ENCODE data around the gene GALNT18. TPM values are rescaled to one million over a fixed set of nuclear protein-coding genes. Genes with fewer than 3 reads are reported as not detected.

The GALNT18 gene
- total RNA-seq, 1 experiment from 2014 or later, result 9.2 TPM

- intact Hi-C loops (cut with micrococcal nuclease; ENCODE audit: unreplicated experiment), result no loop called here
- Mint-ChIP-seq H3K4me1 (ENCODE audit: low read depth, unreplicated experiment) (no peaks in the 10 kb centered on the region), H3K27ac (ENCODE audit: unreplicated experiment) (no peak overlapping the region), H3K36me3 (ENCODE audit: insufficient read depth, unreplicated experiment) (no peaks in the 10 kb centered on the region), H3K9me3 (ENCODE audit: low read depth, unreplicated experiment) (no peaks in the 10 kb centered on the region), H3K27me3 (ENCODE audit: unreplicated experiment) (no peaks in the 10 kb centered on the region), H3K4me3 (ENCODE audit: low read depth, unreplicated experiment) (no peak overlapping the region)
- CTCF ChIA-PET, result interaction anchor here (0.6 kb wide), 1 partner anchor 537 kb away, joined by 5 read pairs; no protein-coding TSS in a partner anchor
- no TSS peak for BruUV-seq (replicated peaks)
- DNase-seq, result no peak
- TF ChIP-seq CTCF (IDR thresholded peaks at IDR 0.05; ENCODE audit: unreplicated experiment), result no peak
Measured at GRCh38 chr11:11531131-11531908, 90.5 kb downstream of the GALNT18 start.

GRCh38 chr11:11528986-11529385 is 92.8 kb downstream of the GALNT18 start:
- no peaks in the 10 kb centered on the region for H3K9me3 Mint-ChIP-seq (ENCODE audit: low read depth, unreplicated experiment)
- no peak for TF ChIP-seq CTCF (IDR thresholded peaks at IDR 0.05; ENCODE audit: unreplicated experiment)
- H3K4me3 Mint-ChIP-seq (ENCODE audit: low read depth, unreplicated experiment), result no peak overlapping the region
- no peak for DNase-seq
- BruUV-seq (replicated peaks), result no TSS peak
- H3K27me3 Mint-ChIP-seq (ENCODE audit: unreplicated experiment), result no peaks in the 10 kb centered on the region
- H3K27ac Mint-ChIP-seq (ENCODE audit: unreplicated experiment), result no peak overlapping the region
- H3K36me3 Mint-ChIP-seq (ENCODE audit: insufficient read depth, unreplicated experiment), result no peaks in the 10 kb centered on the region
- CTCF ChIA-PET, result no interaction called here
- H3K4me1 Mint-ChIP-seq (ENCODE audit: low read depth, unreplicated experiment), result no peaks in the 10 kb centered on the region
- intact Hi-C loops (cut with micrococcal nuclease; ENCODE audit: unreplicated experiment), result no loop called here

- H3K4me1 Mint-ChIP-seq (ENCODE audit: low read depth, unreplicated experiment), result no peaks in the 10 kb centered on the region
- H3K9me3 Mint-ChIP-seq (ENCODE audit: low read depth, unreplicated experiment), result no peaks in the 10 kb centered on the region
- H3K27ac Mint-ChIP-seq (ENCODE audit: unreplicated experiment), result no peak overlapping the region
- TF ChIP-seq CTCF (IDR thresholded peaks at IDR 0.05; ENCODE audit: unreplicated experiment), result no peak
- CTCF ChIA-PET, result no interaction called here
- intact Hi-C loops (cut with micrococcal nuclease; ENCODE audit: unreplicated experiment), result no loop called here
- no peaks in the 10 kb centered on the region for H3K36me3 Mint-ChIP-seq (ENCODE audit: insufficient read depth, unreplicated experiment)
- no TSS peak for BruUV-seq (replicated peaks)
- DNase-seq, result no peak
- H3K4me3 Mint-ChIP-seq (ENCODE audit: low read depth, unreplicated experiment), result no peak overlapping the region
- H3K27me3 Mint-ChIP-seq (ENCODE audit: unreplicated experiment), result no peaks in the 10 kb centered on the region
Measured at GRCh38 chr11:11525283-11525682, 96.5 kb downstream of the GALNT18 start.

GRCh38 chr11:11524436-11525061 is 97.3 kb downstream of the GALNT18 start:
- intact Hi-C loops (cut with micrococcal nuclease; ENCODE audit: unreplicated experiment), result no loop called here
- BruUV-seq (replicated peaks), result no TSS peak
- H3K27me3 Mint-ChIP-seq (ENCODE audit: unreplicated experiment), result no peaks in the 10 kb centered on the region

More at GRCh38 chr11:11524436-11525061, 97.3 kb downstream of the GALNT18 start:
- DNase-seq, result no peak
- Mint-ChIP-seq H3K36me3 (ENCODE audit: insufficient read depth, unreplicated experiment) (no peaks in the 10 kb centered on the region), H3K4me1 (ENCODE audit: low read depth, unreplicated experiment) (no peaks in the 10 kb centered on the region), H3K9me3 (ENCODE audit: low read depth, unreplicated experiment) (no peaks in the 10 kb centered on the region), H3K4me3 (ENCODE audit: low read depth, unreplicated experiment) (no peak overlapping the region), H3K27ac (ENCODE audit: unreplicated experiment) (no peak overlapping the region)
- CTCF ChIA-PET, result no interaction called here
- TF ChIP-seq CTCF (IDR thresholded peaks at IDR 0.05; ENCODE audit: unreplicated experiment), result no peak

Measured in Calu3 (cell line).